NCI-H82 (cell line): ENCODE results near the gene TUBGCP6.

Experiments
- DNase-seq: peaks from one replicate; lab custom pipeline; 2025; lab: John Stamatoyannopoulos, UW

The TUBGCP6 gene

GRCh38 chr22:50196256-50196655, 48.6 kb downstream of the TUBGCP6 start:
- no peak for DNase-seq

DNA sequence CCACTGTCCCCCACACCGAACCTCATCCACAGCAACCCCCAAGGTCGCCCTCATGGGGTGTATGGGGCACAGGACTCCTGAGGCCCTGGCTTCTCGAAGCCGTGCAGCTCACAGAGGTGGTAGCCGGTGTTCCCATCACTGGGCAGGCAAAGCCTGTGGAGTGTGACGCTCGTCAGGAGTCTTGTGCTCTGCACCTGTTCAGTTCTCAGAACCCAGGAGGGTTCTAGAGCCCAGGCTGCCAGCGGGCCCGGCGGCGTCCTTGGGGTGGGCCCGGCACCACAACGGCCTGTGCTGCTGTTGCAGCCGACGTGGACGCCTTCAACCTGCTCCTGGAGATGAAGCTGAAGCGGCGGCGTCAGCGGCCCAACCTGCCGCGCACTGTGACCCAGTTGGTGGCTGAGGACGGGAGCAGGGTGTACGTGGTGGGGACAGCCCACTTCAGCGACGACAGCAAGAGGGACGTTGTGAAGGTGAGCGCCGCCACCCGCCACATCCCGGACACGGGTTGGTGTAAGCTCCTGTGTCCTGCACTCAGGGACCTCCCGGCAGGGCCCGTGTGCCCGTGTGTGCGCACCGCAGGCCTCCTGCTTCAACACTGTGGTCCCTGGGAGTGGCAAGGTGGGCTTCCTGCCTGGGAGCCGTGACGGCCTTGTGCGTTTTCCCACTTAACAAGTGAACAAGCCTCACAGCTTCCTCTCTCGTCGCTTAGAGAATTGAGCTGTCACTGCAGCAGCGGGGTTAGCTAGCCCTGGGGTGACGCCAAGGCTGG, 50.6 kb downstream of the TUBGCP6 start:
- no peak for DNase-seq

DNA sequence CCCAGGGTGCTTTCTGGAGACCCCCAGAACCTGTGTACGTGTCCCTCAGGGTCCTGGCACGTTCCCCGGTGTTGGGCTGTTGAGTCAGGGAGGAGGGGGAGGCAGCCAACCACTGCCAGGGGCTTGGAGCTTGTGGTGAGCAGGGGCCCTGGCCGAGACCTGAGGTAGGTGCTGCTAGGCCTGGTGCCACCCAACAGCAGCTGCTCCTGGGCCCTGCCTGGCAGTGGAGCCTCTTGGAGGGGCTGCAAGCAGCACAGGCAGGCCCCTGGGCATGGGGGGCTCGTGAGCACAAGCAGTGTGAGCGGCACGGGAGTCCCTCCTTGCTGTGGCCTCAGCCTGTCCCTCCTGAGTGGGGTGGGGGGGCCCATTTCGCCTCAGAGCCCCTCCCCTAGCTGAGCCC, 51.2 kb downstream of the TUBGCP6 start:
- no peak for DNase-seq

DNA sequence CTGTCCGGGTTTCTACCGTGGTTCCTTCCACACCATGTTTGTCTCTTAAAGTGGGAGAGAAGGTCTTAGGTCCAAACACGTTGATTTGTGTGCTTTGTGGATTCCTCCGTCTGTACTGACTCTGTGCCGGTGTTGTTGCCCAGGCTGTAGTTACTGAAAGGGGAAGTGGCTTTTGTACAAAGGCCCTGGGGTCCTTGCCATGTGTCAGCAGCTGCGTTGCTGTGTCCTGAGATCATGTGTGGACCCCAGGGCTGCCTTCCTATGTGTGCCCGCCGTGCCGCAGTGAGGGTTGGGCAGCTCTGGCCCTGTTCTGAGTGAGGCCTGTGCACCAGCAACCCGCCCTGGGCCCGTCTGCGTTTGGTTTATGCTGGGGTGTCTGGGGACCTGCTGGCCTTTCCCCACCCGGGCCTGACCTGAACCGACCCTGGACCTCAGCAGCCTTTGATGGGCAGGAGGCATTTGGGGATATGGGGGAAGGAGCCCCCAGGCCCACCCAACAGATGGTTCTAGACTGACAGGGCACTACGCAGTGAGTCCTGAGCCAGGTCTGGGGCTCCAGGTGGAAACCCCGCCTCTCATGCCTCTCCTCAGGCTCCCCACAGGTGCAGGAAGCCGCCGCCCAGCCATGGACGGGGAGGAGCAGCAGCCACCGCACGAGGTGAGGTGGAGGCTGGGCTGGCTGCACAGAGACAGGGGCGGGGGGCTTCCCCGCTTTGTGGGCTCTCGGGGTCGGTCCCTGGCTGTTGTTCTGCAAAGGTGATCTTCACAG, 52.2 kb downstream of the TUBGCP6 start:
- no peak for DNase-seq

DNA sequence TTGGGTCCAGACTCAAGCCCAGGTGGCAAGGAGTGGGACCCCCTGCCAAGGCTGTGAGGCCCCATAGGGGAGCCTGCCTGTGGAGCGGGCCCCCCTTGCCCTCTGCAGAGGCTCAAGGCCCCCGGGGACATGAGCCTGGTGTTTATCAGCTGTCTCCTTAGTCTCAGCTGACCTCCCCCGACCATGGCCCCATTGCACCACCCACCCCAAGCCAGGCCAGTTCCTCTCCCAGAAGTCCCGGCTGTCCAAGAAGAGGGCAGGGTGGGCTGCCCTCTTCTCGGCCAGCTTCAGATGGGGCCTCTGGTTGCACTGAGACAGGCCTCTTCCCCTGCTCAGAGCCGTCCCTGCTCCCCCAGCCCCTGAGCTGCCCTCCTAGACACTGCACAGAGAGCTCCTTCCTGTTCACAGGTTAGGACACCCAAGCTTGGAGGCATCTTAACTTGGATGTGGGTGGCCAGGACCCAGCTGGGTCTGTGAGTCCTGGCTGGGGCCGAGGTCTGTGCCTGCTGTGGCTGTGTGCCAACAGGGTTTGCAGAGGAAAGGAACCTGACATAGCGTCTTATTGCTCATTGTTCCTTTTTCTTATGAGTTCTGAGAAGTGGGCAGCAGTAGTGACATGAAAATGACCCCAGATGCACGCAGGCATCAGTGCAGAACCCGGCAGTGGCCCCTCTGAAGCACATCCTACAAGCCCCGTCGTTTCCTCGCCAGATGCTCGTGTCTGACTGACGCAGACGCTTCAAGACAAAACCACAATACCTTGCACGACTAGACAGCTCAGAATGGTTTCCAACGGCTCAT, 53.7 kb downstream of the TUBGCP6 start:
- DNase-seq: no peak

GRCh38 chr22:50190182-50190940, 54.5 kb downstream of the TUBGCP6 start:
- no peak for DNase-seq

DNA sequence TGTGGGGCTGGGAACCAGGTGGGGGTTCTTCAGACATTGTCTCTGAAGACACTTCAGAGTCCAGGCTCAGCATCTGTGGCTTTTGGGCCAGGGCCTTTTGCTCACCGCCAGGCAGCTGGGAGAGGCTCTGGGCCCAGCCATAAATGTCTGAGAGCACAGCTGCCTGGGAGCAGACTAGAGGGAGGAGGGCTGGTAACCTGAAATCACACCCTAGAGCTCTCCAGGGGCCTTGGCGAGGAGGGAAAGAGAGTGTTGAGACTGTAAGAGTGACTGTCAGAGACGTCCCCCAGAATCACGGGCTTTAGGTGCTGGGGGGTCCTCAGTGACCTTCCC, 55.0 kb downstream of the TUBGCP6 start:
- DNase-seq: no peak

DNA sequence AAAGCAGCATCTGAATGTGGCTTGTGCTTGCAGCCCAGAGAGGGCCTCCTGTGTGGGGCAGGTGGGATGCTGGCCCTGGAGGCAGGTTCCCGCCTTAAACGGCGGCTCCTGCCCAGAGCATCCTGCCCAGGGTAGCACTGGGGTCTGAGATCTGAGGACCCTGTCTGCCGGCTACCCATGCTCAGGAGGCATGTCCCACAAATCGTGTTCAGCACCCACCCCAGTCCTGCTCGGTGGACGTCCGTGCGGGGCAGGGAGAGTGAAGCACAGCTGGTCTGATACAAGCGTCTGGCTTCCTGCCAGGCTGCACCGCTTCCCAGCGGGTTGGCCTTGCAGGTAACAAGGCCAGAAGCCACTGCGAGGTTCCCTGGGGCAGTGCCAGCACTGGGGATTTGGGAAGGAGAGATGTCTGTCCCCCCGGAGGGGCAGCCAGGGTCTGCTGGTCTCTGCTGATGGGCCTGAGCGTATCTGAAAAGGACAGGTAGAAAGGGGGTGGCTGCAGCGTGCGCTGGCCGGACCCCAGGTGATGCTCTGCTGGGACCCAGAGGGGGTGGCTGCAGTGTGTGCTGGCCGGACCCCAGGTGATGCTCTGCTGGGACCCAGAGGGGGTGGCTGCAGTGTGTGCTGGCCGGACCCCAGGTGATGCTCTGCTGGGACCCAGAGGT, 55.5 kb downstream of the TUBGCP6 start:
- no peak for DNase-seq

DNA sequence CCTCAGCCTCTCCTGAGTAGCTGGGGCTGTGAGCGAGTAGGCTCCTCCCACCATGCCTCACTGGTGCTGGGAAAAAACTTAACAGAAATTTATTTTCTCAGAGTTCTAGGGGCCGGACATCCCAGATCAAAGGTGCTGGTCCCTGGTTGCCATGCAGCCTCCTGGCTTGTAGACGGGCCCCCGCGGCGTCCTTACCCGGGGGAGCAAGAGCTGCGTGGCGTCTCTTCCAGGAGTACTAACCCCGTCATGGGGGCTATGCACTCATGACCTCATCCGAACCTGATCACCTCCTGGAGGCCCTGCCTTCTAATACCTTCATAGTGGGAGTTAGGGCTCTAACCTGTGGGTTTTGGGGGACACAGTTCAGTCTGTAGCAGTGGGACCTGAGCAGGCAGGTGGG, 56.5 kb downstream of the TUBGCP6 start:
- no peak for DNase-seq

DNA sequence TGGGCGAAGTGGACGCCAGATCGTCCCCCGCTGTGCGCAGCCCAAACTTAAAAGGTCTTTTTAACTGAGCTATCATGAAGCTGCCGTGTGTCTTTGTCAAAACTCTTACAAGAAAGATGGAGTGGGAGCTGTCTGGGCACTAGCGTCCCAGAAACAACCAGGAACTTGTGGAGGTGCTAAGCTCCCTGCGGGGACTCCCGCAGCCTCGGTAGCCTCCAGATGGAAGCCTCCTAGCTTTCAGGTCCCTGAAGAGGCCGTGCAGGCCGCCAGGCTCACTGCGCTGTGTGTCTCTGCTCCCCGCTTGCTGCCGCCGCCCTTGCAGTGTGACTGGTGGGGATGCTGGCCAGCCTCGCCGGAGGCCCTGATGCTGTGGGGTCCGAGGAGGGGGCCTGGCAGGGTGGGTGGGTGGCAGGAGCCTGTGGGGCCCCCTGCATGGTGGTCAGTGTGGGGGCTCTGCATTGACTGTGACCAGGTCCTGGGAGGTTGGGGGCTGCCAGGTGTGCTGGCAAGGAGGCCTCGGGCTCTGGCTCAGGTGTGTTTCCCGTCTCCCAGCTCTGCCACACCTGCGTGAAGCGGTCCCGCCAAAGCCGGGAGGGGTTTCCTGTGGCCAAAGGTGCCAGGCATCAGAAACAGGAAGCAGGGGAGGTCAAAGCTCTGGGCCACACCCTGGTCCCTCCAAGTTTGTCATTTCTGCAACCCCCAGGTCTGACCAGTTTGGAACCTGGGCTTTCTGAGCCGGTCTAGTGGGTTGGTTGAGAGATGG, 57.9 kb downstream of the TUBGCP6 start:
- peak; percentile 23 for DNase-seq

DNA sequence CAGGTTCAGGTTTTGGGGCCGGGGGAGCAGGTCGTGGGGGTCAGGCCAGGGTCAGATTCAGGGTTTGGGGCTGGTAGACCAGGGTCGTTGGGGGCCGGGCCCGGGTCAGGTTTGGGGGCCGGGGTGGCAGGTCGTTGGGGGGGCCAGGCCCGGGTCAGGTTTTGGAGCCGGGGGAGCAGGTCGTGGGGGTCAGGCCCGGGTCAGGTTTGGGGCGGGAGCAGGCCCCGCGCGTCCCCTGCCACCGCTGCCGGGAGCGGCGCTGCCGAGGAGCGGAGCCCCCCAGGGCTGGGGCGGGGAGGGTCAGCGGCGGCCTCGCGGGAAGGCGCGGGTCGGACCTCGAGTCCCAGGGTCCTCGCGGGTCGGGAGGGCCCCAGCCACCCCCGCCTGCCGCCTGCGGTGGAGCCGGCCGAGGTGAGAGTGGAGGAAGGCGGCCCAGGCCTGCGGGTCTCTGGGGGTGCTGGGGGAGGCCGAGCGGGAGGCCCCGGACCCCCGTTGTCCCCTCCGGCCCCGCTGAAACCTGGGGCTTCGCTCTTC, 58.6 kb downstream of the TUBGCP6 start:
- no peak for DNase-seq

DNA sequence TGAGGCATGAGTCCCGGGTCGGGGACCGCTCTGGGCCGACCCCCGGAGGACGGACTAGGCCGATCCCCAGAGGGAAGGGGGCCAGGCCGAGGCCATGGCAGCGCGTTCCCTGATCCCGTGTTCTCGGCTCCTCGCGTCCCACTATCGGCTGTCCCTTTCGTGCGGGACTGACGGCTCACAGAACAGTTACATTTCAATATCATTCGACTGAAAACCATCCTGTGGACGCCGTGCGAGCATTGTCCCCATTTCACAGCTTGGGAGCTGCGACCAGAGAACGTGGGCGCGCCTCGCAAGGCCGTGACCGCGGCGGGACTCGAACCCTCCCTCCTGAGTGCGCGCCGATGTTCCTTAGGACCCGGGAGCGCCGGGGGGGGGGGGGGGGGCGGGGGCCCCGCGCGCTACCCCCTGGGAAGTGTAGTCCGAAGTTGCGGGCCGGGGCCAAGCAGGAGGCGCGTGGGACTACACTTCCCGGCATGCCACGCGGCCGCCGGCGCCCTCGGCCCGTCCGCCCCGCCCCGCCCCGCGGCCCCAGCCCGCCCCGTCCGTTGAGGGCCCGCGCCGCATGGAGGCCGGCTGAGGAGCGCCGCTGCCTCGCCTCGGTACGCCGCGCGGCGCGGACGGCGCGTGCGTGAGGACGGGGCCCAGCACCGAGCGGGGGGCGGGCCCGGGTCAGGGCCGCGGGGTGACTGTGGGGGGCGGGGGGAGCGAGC, 59.3 kb downstream of the TUBGCP6 start, which contains the start of gene TRABD:
Gene TRABD (plus strand): TSS at position 539 of the 713 bp plus-strand sequence. CDS start 7,148 bp downstream, outside the sequence.
- peak; percentile 90 for DNase-seq

DNA sequence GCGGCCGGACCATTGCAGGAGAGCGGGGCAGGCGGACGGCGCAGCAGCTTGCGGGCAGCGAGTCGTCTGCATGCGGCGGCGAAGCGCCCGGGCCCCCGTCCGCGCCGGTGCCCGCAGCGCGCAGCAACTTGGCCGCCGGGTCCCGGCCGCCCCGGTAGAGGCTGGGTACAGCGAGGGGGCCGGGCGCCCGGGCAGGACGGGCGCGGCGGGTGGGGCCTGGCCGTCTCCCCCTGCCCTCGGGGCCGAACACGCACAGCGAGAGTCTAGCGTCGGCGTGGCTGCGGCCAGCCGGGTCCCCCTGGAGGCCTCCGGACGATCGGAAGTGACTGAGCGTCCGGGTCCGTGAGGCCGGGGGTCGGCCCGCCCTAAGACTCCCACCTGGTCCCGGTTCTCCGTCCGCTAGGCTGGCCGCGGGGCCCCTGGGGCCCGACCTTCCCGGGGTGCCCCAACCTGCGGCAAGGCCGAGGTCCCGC, 59.9 kb downstream of the TUBGCP6 start:
- no peak for DNase-seq

- no peak for DNase-seq
These were observed 60.6 kb downstream of the TUBGCP6 start for GRCh38 chr22:50184004-50184901.

DNA sequence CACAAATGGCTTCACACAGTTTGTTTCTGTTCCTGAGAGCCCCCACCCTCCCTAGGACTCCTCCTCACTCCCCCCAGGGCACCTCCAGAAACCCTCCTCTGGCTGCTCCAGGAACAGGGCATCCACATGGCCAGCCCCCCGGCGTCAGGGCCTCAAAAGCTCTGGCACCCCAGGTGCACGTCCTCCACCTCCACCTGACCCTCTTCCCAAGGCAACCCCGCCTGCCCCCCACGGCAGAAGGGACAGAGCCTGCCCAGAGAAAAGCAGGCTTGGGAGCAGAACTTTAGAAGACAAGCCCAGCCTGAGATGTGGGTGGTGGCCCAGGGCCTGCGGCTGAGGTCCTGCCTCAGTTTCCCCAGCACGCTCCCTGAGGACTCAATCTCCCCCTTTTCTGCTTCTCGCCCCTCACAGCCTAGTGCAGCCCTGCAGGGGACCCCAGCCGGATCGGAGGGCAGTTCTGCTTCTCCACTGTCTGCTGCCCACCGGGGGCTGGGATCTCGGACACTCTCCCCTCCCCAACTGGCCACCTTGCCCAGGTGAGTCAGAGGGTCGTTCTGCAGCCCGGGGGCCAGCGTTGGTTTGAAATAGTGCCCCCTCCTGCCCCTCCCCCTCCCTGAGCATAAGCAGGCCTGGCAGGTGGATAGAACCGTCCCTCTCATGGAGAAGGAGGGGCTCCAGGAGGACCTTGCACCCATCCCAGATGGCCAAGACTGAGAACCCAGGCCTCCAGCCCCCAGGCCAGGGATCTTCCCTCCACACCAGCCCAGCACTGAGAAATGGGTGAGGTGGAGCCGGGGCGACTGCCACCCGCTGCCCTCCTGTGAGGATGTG, 61.5 kb downstream of the TUBGCP6 start:
- no peak for DNase-seq

DNA sequence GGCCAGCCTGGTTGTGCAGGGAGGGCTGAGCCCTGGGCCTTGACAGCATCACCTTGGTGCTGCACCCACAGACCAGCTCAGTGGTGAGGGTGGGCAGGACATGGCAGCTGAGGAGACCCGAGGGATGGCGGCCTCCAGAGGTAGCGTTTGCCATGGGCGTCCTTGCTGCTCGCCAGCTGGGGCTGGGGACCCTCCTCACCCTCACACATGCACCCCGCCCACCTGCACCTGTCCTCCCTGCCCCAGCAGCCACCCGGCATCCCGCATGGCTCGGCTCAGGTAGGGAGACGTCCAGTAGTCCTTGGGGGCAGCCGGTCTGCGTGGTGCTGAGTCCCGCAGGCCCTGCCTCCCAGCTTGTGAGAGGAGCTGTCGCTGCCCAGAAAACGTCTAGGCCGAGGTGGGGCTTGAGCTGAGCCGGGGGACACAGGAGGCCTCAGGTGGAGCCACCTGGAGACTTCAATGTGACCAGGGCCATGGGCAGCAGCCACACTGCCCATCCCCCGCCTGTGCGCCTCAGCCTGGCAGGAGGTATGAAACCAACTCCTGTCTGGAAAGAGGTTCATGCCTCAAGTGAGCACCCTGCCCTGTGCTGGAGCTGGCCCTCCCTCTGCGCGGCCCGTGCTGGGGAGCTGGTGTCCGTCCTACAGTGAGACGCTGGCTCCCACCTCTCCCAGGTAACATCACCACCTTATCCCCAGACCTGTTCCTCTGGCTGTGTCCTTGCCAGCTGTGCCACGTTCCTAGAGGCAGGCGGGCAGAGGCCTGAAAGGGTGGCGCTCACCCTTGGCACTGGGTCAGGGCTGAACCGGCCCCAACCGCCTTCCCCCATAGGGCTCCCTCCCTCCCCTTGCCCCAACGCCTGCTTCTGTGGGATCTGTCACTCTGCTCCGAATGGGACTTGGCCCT, 62.4 kb downstream of the TUBGCP6 start:
- DNase-seq: no peak
